Measurements from ENCODE around the gene TTC34. TPM values are rescaled to one million over a fixed set of nuclear protein-coding genes. Genes with fewer than 3 reads are reported as not detected.

The TTC34 gene
- total and polyA plus RNA-seq, 2 of the 4 experiments (the other 2 are of a cell fraction): under 0.01 to 0.09 TPM

- Histone ChIP-seq H3K27me3 (ENCODE audit: control insufficient read depth, insufficient read depth, low read length) (no peaks in the 10 kb centered on the region; the same call in 1 of the 2 replicates), H3K27ac (ENCODE audit: insufficient read depth, low read length) (no peak overlapping the region), H4K91ac (ENCODE audit: insufficient read depth, low read depth, low read length) (no peak overlapping the region), H3K79me1 (ENCODE audit: low read depth in 1 of 2, low read length in 2 of 2) (no peaks in the 10 kb centered on the region), H3K4ac (ENCODE audit: low read depth, low read length) (no peak overlapping the region), H3K4me1 (ENCODE audit: control insufficient read depth, insufficient read depth, low read length) (no peaks in the 10 kb centered on the region), H3K9me1 (ENCODE audit: insufficient read depth, low read length) (no peaks in the 10 kb centered on the region), H2BK120ac (ENCODE audit: low read depth, low read length) (no peak overlapping the region), H4K20me1 (ENCODE audit: insufficient read depth, low read length) (no peaks in the 10 kb centered on the region), H2AFZ (replicated peaks; ENCODE audit: low read length, poor library complexity) (no peak overlapping the region), H2BK15ac (ENCODE audit: low read depth, low read length) (no peak overlapping the region), H3K18ac (ENCODE audit: low read depth, low read length) (no peak overlapping the region), H3K9me3 (ENCODE audit: control insufficient read depth, insufficient read depth, low read length) (no peaks in the 10 kb centered on the region), H2AK5ac (ENCODE audit: low read depth, low read length) (no peak overlapping the region), H3K4me2 (ENCODE audit: low read depth, low read length) (no peak overlapping the region), H3K23ac (ENCODE audit: low read depth, low read length) (no peak overlapping the region), H3K36me3 (ENCODE audit: control insufficient read depth, insufficient read depth, low read length) (no peaks in the 10 kb centered on the region), H2BK20ac (ENCODE audit: low read depth, low read length) (no peak overlapping the region), H4K8ac (ENCODE audit: low read depth in 2 of 2, low read length in 2 of 2) (no peak overlapping the region), H4K5ac (ENCODE audit: low read depth, low read length) (no peak overlapping the region), H2BK5ac (ENCODE audit: low read depth, low read length, poor library complexity, severe bottlenecking) (no peak overlapping the region), H3K9ac (ENCODE audit: low read depth, low read length) (no peak overlapping the region), H3K56ac (ENCODE audit: extremely low read depth, insufficient read depth, low read length) (no peak overlapping the region), H3K4me3 (ENCODE audit: insufficient read depth, low read depth, low read length) (no peak overlapping the region), H3K14ac (replicated peaks; ENCODE audit: low read depth, low read length) (no peak overlapping the region), H2AK9ac (replicated peaks; ENCODE audit: low read depth, low read length, poor library complexity) (no peak overlapping the region)
- BruUV-seq (replicated peaks): no TSS peak
- ChIA-PET POLR2A (ENCODE audit: unreplicated experiment) (no interaction called here), CTCF (no interaction called here)
- ATAC-seq (ENCODE audit: low read depth): no peak
- no peak for DNase-seq
- WGBS, 2 experiments (ENCODE audit: extremely low coverage in 2 of 2, insufficient read length in 1 of 2): 82% methylated on average over 9 of the region's 19 CpGs; no CpG with 5 or more reads in 1 of the 2 experiments
- intact Hi-C loops (cut with micrococcal nuclease): no loop called here
- dilution Hi-C loops (cut with HindIII; ENCODE audit: low sequenced_read_pairs, unreplicated experiment): no loop called here
- TF ChIP-seq RAD21 (IDR thresholded peaks at IDR 0.05; ENCODE audit: low read length) (no peak), BHLHE40 (IDR thresholded peaks at IDR 0.05; ENCODE audit: low read depth, low read length) (no peak), NFE2L2 (IDR thresholded peaks at IDR 0.05; ENCODE audit: low read depth, low read length) (no peak), RFX5 (IDR thresholded peaks at IDR 0.05; ENCODE audit: low read depth, low read length) (no peak), MXI1 (IDR thresholded peaks at IDR 0.05; ENCODE audit: borderline replicate concordance, low read depth, low read length) (no peak), MAFK (IDR thresholded peaks at IDR 0.05; ENCODE audit: low read depth, low read length) (no peak), CEBPB (IDR thresholded peaks at IDR 0.05; ENCODE audit: low read depth, low read length) (no peak)
- in situ Hi-C loops (cut with MboI; ENCODE audit: low sequenced_read_pairs): no loop called here
These were observed 197.2 kb downstream of the TTC34 start for GRCh38 chr1:2604156-2604843.
